T47D (cell line): ENCODE measurements around the gene ZNF385B.

ENCODE experiments used
- DNase-seq, 2 experiments: peaks; one replicate each; pipeline versions ENCODE4 v3.0.0 to v3.0.0-alpha.2; 2011 to 2012; ENCODE audit warnings: low read depth in 1 of 2, low spot score in 1 of 2
- JUND ChIP-seq: IDR thresholded peaks from 2 replicates; pipeline ENCODE4 v1.6.1; 2012; ENCODE audit warnings: low read depth
- in situ Hi-C: cut with HindIII; loops from 2 replicates; pipeline ENCODE4 v1.10.0; 2016; ENCODE audit warnings: low sequenced_read_pairs, low pct_unique_long_range_greater_than_20kb

ZNF385B gene

DNA sequence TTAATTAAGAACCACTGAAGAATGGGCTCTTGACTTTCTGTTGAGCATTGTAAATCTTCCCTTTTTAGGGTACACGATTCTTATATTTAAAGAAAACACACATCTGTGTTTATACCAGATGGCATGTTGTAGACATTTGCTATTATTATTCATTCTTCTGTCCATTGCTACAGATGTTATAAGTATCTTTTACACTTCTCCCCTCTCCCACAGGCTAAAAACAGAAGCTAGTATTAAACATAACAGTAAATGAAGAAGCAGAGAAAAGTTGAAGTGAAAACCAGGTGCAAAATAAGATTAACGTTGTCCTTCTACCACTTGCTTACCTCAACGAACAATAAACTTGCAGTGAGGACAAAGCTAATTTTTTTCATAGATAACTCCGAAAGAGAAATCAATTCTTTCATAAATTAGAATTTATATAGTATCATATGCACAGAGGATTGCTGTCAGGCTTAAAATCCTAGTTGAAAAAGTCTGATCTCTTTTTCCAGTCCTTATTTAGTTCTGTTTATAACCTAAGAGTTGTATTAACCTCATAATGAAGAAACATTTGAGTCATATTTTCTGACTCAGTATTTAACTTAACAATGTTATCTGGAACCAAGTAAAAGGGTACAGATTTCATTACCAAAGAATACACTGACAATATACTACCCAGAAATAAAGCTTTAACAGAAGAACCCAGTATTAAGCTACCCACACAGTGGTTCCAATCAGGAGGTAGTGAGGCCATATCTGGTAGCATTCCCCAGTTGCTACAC is 16.4 kb upstream of the ZNF385B start:
- in situ Hi-C loops: no loop called here
- no peak for DNase-seq
- TF ChIP-seq JUND: no peak

DNA sequence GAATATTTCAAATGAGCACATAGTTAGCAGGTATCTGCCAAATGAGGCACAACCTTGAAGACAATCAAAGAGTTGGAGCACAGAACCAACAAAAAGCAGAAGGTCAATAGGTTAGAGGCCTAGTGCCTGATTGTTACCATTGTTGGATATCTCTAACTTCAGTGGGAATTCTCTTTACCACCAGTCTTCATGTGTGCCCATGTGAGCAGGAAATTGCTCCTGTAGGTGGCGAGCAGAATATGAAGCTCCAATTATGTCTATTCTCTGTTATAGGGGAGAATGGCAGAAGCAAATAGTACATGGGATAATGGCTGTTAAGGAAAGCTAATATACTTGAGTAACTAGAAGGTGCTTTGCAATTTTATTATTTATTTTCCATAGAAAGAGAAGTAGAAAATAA is 14.9 kb upstream of the ZNF385B start:
- in situ Hi-C loops: no loop called here
- TF ChIP-seq JUND: no peak
- DNase-seq: no peak

DNA sequence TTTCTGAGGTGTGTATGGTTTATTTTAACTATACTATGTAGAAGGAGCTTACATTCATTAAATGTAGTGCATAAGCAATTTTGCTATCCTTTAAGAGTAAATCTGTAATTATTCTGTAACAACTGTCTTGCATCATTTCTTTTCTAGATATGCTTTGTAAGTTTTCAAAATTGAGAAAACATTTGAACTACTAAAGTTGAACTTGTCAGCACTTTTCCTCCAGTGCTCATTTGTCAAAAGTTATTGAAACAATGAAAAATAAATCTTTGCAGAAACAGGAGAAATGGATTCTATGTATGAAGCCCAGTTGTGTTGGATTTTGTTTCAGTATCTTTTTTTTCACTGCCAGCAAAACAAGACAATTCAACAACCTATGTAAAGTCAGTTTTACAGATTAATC is 14.5 kb upstream of the ZNF385B start:
- in situ Hi-C loops: no loop called here
- TF ChIP-seq JUND: no peak
- DNase-seq: no peak

DNA sequence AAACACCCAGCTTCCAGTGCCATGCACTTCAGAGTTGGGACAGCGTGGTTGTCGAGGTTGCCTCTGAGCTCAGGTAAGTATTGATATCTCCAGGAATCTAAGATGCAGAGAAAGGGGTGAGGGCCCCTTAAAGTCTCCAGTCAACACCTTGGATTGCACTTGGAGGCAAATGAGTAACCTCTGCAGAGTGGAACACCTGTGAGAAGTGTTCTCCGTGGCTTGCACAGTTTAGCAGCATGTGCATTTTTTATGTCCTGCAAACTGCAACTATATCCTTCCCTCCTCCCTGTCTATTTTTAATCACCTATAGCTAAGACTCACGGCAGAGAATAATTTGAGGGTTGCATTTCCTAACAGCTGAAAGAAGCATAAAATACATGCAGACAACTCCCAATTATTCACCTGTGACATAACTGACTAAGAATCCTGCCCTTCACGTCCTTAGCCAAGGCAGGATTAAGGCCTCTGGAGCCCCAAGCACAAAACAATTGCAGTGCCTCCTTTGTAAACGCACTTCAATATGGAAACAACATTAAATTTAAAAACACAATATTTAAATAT is 1.6 kb upstream of the ZNF385B start:
- TF ChIP-seq JUND: no peak
- in situ Hi-C loops: no loop called here
- no peak for DNase-seq

DNA sequence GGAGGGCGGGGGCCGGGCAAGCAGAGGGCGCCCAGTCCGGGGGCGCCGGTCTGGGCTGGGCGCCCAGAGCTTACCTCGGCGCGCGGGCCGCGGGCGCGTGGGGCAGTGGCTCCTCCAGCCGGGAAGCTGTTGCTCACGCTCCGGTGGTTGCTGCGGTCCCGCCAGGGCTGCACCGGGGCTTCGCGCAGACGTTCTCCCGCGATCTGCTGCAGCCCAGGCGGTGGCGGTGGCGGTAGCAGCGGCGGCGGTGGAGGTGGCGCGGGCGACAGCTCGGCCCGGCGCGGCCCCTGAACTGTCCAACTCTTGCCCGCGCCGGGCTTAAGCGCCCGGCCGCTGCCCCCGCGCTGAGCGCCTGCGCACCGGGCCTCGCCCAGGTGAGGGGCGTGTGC is 391 bp downstream of the ZNF385B start:
- in situ Hi-C loops: no loop called here
- DNase-seq: peak; percentile 5 to 20
- no peak for TF ChIP-seq JUND

DNA sequence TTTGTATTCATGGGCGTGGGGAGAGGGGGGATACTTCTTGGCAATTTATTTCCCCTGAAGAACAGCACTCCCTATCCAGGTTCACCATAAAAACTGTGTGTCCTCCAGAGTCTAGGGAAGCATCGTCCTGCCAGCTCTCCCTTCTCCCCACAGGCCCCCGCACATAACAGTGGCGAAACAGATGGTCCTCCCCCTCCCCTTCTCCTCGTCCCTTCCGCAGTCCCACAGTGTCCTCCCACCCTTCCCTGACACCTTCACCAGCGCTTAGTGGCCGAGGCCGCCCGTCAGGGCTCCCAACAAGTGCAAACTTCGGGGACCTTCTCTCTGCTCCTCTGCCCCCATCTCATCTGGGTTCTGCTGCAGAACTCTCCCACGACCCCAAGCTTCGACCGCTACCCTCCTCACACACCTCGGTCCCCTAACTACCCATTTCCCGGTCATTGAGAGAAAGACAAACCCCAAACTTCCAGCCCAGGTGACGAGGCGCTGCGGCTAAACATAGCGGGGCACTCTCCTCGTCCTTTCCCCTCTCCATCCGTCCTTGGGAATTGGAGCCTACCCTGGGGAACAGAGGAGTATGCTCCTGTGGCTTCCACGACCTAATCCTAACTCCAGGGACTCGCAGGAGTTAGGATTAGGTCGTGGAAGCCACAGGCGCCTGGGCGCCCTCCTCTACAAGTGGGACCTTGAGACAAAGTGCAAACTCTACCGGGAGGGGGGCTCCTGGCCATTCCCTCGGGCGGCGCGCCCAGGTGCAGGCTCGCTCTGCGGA is 971 bp downstream of the ZNF385B start:
- TF ChIP-seq JUND: no peak
- in situ Hi-C loops: no loop called here
- DNase-seq: no peak

DNA sequence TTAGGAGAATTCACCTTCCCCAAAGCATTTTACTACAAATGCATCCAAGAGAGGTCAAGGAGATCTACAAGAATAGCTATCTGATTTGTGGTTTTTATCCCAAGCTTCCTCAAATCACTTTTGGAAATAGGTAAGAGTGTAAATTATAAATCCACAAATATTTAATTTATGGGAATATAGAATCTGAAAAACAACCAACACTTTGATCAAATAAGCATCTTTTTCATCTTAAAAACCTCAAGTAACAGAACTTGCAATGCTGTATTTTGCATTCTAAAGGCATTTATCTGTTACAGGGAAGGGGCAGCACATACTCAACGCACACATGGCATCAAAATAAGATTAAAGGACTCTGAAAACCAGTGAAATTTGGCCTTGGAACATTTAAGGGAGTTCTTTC is 1.9 kb downstream of the ZNF385B start:
- no peak for TF ChIP-seq JUND
- no peak for DNase-seq
- in situ Hi-C loops: no loop called here

DNA sequence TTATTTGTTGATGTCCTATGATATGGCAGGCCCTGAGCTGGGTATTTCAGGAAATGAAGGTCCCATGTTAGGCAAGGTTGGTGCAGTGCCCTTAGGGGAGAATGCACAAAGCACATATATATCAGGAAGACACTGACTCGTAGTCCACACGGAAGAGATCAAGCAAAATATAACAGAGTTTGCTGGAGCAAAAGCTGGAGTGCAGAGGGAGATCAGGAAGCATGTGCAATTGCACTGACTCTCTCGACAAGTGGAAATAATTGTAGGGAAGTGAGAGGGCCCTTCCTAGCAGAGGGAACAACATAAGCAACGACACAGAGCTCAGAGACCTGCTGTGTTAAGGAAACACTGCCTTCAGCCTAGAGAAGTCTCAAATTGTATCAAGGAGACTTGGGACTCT is 4.2 kb downstream of the ZNF385B start:
- peak in 1 of 2 experiments; percentile 27 for DNase-seq
- in situ Hi-C loops: no loop called here
- no peak for TF ChIP-seq JUND

DNA sequence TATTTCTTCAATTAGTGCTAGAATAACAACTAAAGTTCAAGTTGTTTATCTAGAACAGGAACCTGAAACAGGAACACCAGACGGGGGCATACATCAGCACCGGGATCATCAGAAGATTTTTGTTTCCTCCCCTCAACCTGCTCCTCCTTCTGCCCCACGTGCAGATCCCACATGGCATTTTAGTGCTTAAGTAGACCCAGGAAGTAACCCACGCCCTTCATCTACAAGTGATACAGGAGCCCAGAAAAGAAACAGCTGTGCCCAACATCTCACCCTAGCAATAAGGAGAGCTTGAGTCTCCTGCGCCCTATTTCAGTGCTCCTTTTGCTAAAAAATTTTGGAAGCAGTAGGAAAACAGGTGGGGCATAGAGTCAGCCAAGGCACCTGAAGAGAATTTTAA is 5.2 kb downstream of the ZNF385B start:
- DNase-seq: no peak
- in situ Hi-C loops: no loop called here
- TF ChIP-seq JUND: no peak

DNA sequence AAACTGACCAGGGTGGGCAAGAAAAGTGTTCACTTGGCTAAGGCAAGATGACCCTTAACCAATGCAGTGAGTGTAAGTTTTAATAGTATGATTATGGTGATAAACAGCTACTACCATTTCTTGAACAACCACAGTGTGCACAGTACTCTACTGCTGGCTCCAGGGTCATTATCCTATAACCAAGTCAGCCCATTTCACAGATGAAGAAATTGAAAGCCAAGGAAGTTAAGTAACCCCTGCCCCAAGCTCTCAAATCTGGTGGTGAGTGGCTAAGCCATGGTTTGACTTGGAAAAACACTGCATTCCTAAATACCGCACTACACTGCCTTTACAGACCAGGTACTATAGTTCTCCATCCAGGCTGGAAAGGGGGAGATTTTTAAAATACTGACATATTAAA is 5.7 kb downstream of the ZNF385B start:
- in situ Hi-C loops: no loop called here
- no peak for TF ChIP-seq JUND
- no peak for DNase-seq

DNA sequence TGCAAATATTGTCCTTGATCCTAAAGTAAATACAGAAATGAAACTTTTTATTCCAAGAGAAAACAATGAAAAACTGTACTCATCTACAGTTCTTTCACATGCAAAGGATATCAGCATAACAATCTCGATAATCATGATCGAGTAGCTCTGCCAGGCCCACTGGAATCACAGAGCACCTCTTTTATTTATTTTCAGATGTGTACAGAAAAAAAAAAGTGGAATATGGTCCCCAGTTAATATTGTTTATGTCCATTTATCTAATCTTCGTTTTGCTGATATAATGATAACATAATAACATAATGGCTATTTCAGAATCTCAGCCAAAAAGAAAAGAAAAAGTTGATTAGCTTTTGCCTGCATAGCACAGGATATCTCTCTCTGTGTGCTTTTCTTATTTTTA is 6.5 kb downstream of the ZNF385B start:
- no peak for TF ChIP-seq JUND
- no peak for DNase-seq
- in situ Hi-C loops: no loop called here

DNA sequence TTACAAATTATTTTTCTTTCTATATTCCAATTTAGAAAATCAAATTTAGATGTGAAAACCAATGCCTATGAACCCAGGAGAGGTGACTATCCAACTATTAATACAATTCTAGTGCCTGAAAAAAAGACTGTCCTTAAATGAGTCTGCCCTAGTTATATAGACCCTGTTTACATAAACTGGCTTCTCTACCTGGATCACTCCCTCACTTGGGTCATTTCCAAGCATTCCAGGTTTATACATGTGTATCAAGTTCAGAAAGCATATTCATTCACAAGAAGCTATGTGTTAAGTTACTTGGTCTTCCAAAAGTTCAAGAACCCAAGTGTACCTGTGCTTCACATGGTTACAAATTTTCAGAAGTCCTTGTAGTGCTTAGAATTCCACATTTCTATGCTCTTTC is 8.3 kb downstream of the ZNF385B start:
- in situ Hi-C loops: no loop called here
- no peak for TF ChIP-seq JUND
- DNase-seq: no peak

DNA sequence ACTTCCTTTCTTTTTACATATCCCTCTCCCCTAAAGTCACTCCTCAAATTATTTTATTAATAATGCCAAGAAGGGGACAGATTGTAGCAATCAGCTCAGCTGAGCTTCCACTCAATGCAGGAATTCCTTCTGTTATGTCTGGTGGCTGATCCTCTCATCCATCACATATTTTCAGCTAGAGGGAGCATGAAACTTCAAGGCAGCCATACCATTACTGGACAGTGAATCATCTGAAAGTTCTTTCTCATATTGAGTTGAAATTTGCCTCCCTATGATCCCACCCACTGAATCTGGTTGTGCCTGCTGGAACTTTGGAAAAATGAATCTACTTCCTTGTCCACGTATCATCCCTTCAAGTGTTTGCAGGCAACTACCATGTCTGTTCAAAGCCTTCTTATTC is 11.2 kb downstream of the ZNF385B start:
- DNase-seq: peak in 1 of 2 experiments; percentile 24
- in situ Hi-C loops: no loop called here
- no peak for TF ChIP-seq JUND

DNA sequence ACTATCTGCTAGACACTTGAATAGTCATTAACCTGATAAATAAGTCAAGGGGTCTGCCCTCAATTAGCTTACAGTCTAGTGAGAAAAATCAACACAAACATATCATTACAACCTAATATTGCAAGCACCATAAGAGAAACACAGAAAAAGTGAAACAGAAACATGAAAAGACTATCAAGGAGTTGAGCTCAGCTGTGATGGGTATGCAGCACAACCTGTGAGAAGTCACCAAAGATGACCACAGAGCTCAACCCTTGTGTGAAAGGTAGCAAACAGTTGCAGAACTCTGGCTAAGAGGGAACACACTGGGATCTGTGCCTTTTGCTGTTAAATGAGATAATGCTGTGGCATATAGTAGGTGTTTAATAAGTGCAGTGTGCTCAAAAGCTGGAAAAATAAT is 11.7 kb downstream of the ZNF385B start:
- in situ Hi-C loops: no loop called here
- no peak for TF ChIP-seq JUND

More for the DNA sequence above, 11.7 kb downstream of the ZNF385B start:
- DNase-seq: no peak
